T-helper 2 cell treated with Interferon-gamma antibody and Interleukin-4, amounts not matched to agents 100 ng/mL and 5 ng/mL, for 36 hours (primary cell): ENCODE measurements around the gene WDR20. TPM values are rescaled to one million over a fixed set of nuclear protein-coding genes. Genes with fewer than 3 reads are reported as not detected.

Experiments used
- total RNA-seq: library from RNA; stranded (reverse); gene quantifications from 2 replicates; pipeline ENCODE4 v1.2.3, GENCODE V29; 2022

The WDR20 gene
- total RNA-seq, 1 donor from 2014 or later, result 36.0 TPM

Other genes with a start within 250 kb of the WDR20 start
- gene DYNC1H1, start 175.3 kb upstream of the WDR20 start, total RNA-seq, result 280 and 284 TPM in 2 replicates
- gene HSP90AA1, start 52.9 kb upstream of the WDR20 start, total RNA-seq, result 771 and 780 TPM in 2 replicates
- 2.6 and 3.8 TPM in 2 replicates for gene MOK, start 165.3 kb downstream of the WDR20 start, total RNA-seq
- gene ZNF839, start 179.8 kb downstream of the WDR20 start, total RNA-seq, result 14.6 and 15.0 TPM in 2 replicates
- 28.2 and 32.5 TPM in 2 replicates for gene CINP, start 223.0 kb downstream of the WDR20 start, total RNA-seq
- 9.3 and 11.4 TPM in 2 replicates for gene TECPR2, start 223.0 kb downstream of the WDR20 start, total RNA-seq